ENCODE data around the gene KRTAP16-1. TPM values are rescaled to one million over a fixed set of nuclear protein-coding genes. Genes with fewer than 3 reads are reported as not detected.

The KRTAP16-1 gene
- polyA plus RNA-seq, 1 donor from 2014 or later = not detected

- Histone ChIP-seq H3K4me3 (ENCODE audit: low read length) (no peak overlapping the region), H3K27ac (ENCODE audit: low read length) (no peak overlapping the region), H3K4me2 (ENCODE audit: low read length) (no peak overlapping the region), H3F3A (ENCODE audit: insufficient read depth, low read length, poor library complexity, severe bottlenecking) (no peaks in the 10 kb centered on the region), H3K9me3 (ENCODE audit: low read length) (no peaks in the 10 kb centered on the region), H3K79me2 (replicated peaks; ENCODE audit: insufficient read depth, low read length) (no peaks in the 10 kb centered on the region), H3K27me3 (ENCODE audit: insufficient read depth, low read depth, low read length) (no peaks in the 10 kb centered on the region), H4K20me1 (ENCODE audit: insufficient read depth) (no peaks in the 10 kb centered on the region), H3K36me3 (ENCODE audit: insufficient read depth, low read length) (no peaks in the 10 kb centered on the region), H3K9ac (ENCODE audit: low read length) (no peak overlapping the region), H3K9me2 (ENCODE audit: insufficient read depth, low read length) (no peaks in the 10 kb centered on the region), H2AFZ (ENCODE audit: low read depth, low read length) (no peak overlapping the region)
- no peak for TF ChIP-seq POLR2AphosphoS5 (IDR thresholded peaks at IDR 0.05)
- TF ChIP-seq EZH2 (IDR thresholded peaks at IDR 0.05; ENCODE audit: borderline replicate concordance, insufficient read depth, low read length, poor library complexity, severe bottlenecking) = no peak
- TF ChIP-seq MXI1 (conservative IDR thresholded peaks at IDR 0.05; ENCODE audit: poor library complexity, severe bottlenecking) = no peak
- TF ChIP-seq SMC3 (conservative IDR thresholded peaks at IDR 0.05; ENCODE audit: poor library complexity) = peak; percentile 65
- TF ChIP-seq CTCF (IDR thresholded peaks at IDR 0.05; ENCODE audit: poor library complexity, severe bottlenecking) = peak; percentile 72
- peak; percentile 61 for TF ChIP-seq RAD21 (conservative IDR thresholded peaks at IDR 0.05)
- TF ChIP-seq TAF1 (IDR thresholded peaks at IDR 0.05; ENCODE audit: low read depth) = no peak
- TF ChIP-seq REST (IDR thresholded peaks at IDR 0.05; ENCODE audit: borderline replicate concordance) = no peak
- TF ChIP-seq EP300 (conservative IDR thresholded peaks at IDR 0.05; ENCODE audit: poor library complexity, severe bottlenecking) = no peak
Observed at GRCh38 chr17:41322094-41322902, 13.2 kb upstream of the KRTAP16-1 start.

- TF ChIP-seq REST (IDR thresholded peaks at IDR 0.05; ENCODE audit: borderline replicate concordance) (no peak), TAF1 (IDR thresholded peaks at IDR 0.05; ENCODE audit: low read depth) (no peak), EZH2 (IDR thresholded peaks at IDR 0.05; ENCODE audit: borderline replicate concordance, insufficient read depth, low read length, poor library complexity, severe bottlenecking) (no peak), RAD21 (conservative IDR thresholded peaks at IDR 0.05) (no peak), MXI1 (conservative IDR thresholded peaks at IDR 0.05; ENCODE audit: poor library complexity, severe bottlenecking) (no peak), POLR2AphosphoS5 (IDR thresholded peaks at IDR 0.05) (no peak), EP300 (conservative IDR thresholded peaks at IDR 0.05; ENCODE audit: poor library complexity, severe bottlenecking) (no peak), CTCF (IDR thresholded peaks at IDR 0.05; ENCODE audit: poor library complexity, severe bottlenecking) (no peak), SMC3 (conservative IDR thresholded peaks at IDR 0.05; ENCODE audit: poor library complexity) (no peak)
- Histone ChIP-seq H2AFZ (ENCODE audit: low read depth, low read length) (no peak overlapping the region), H3K27ac (ENCODE audit: low read length) (no peak overlapping the region), H3K4me3 (ENCODE audit: low read length) (no peak overlapping the region), H3K4me2 (ENCODE audit: low read length) (no peak overlapping the region), H3K27me3 (ENCODE audit: insufficient read depth, low read depth, low read length) (no peaks in the 10 kb centered on the region), H4K20me1 (ENCODE audit: insufficient read depth) (no peaks in the 10 kb centered on the region), H3K9me2 (ENCODE audit: insufficient read depth, low read length) (no peaks in the 10 kb centered on the region), H3K9ac (ENCODE audit: low read length) (no peak overlapping the region), H3K79me2 (replicated peaks; ENCODE audit: insufficient read depth, low read length) (no peaks in the 10 kb centered on the region), H3F3A (ENCODE audit: insufficient read depth, low read length, poor library complexity, severe bottlenecking) (no peaks in the 10 kb centered on the region), H3K9me3 (ENCODE audit: low read length) (no peaks in the 10 kb centered on the region), H3K36me3 (ENCODE audit: insufficient read depth, low read length) (no peaks in the 10 kb centered on the region)
Observed at GRCh38 chr17:41318231-41318630, 9.1 kb upstream of the KRTAP16-1 start.

Data from neural cell (in vitro differentiated cells).